B cell (primary cell): ENCODE results near the gene MT1G. TPM values are rescaled to one million over a fixed set of nuclear protein-coding genes. Genes with fewer than 3 reads are reported as not detected.
"Not testable (repeated sequence)": the region's sequence is repeated elsewhere in the genome, so short reads cannot be mapped to it uniquely, and the experiment has no call there.

Source experiments
- ATAC-seq: fragments of 200-7000 bp; cut with Tn5 transposase; one replicate; pipeline ENCODE4 v1.10.0; 2021; ENCODE audit warnings: low read depth, mild to moderate bottlenecking, moderate number of reproducible peaks, moderate library complexity
- CTCF ChIA-PET: fragments of 350-600 bp; sonication (Branson Sonifier 250); formaldehyde crosslinking; loops from one replicate; lab custom pipeline; 2021; ENCODE audit warnings: antibody characterized with exemption, inconsistent platforms; lab: Charles Lee
- POLR2A ChIA-PET: fragments of 350-600 bp; sonication (Branson Sonifier 250); formaldehyde crosslinking; loops from one replicate; lab custom pipeline; 2021; ENCODE audit warnings: antibody characterized with exemption; lab: Charles Lee
- DNase-seq: peaks from one replicate; pipeline ENCODE4 v3.0.0; 2013
- H2AFZ ChIP-seq: 2 replicates; pipeline ENCODE4 v1.6.1; 2012; ENCODE audit warnings: mild to moderate bottlenecking, low read depth, low read length; ENCODE audit not compliant: insufficient read depth, poor library complexity, severe bottlenecking
- H3K27ac ChIP-seq, 2 donors: 1 replicate in 1 of 2; 2 replicates in 1 of 2; pipeline ENCODE4 v1.5.1; 2012 to 2013; ENCODE audit warnings: low read length in 2 of 2, mild to moderate bottlenecking in 2 of 2, moderate library complexity in 1 of 2
- H3K27me3 ChIP-seq, 4 experiments: fragments of 200-600 bp in 1 of 4; sonication (generic) in 1 of 4; replicated peaks in 1 of 4; 1 replicate in 2 of 4; 2 replicates in 2 of 4; pipeline versions ENCODE4 v1.6.1 to v1.7.0; 2013 to 2016; ENCODE audit warnings: low read length in 3 of 4, mild to moderate bottlenecking in 2 of 4, mixed read lengths in 1 of 4, moderate library complexity in 1 of 4; ENCODE audit not compliant: insufficient read depth in 4 of 4, control insufficient read depth in 3 of 4; ENCODE audit errors: control extremely low read depth in 1 of 4
- H3K36me3 ChIP-seq, 2 experiments: replicated peaks in 1 of 2; 1 replicate in 1 of 2; 2 replicates in 1 of 2; pipeline versions ENCODE4 v1.6.1 to v1.7.1; 2013; ENCODE audit warnings: low read length in 1 of 2; ENCODE audit not compliant: insufficient read depth in 2 of 2, control insufficient read depth in 1 of 2; ENCODE audit errors: control extremely low read depth in 1 of 2, extremely low read depth in 1 of 2
- H3K4me1 ChIP-seq, 2 donors: fragments of 200-600 bp in 1 of 2; sonication (generic) in 1 of 2; 1 replicate in 1 of 2; 2 replicates in 1 of 2; pipeline versions ENCODE4 v1.5.1 to v1.6.1; 2013 to 2017; ENCODE audit warnings: low read length in 2 of 2; ENCODE audit not compliant: control insufficient read depth in 2 of 2, insufficient read depth in 2 of 2
- H3K4me2 ChIP-seq: replicated peaks from 2 replicates; pipeline ENCODE3; 2012; ENCODE audit warnings: mild to moderate bottlenecking, low read depth, low read length; ENCODE audit not compliant: poor library complexity, severe bottlenecking
- H3K4me3 ChIP-seq, 5 experiments: fragments of 200-600 bp in 1 of 5; sonication (generic) in 1 of 5; 1 replicate in 3 of 5; 2 replicates in 2 of 5; pipeline versions ENCODE4 v1.5.1 to v1.7.0; 2011 to 2016; ENCODE audit warnings: low read length in 4 of 5, mild to moderate bottlenecking in 4 of 5, low read depth in 2 of 5, control low read depth in 1 of 5, moderate library complexity in 1 of 5; ENCODE audit not compliant: insufficient read depth in 1 of 5; ENCODE audit errors: control extremely low read depth in 1 of 5, extremely low read depth in 1 of 5
- H3K79me2 ChIP-seq: fragments of 200-600 bp; sonication (generic); one replicate; pipeline ENCODE4 v1.6.0; 2016; ENCODE audit warnings: low read length; ENCODE audit not compliant: control insufficient read depth, insufficient read depth
- H3K9ac ChIP-seq: fragments of 200-600 bp; sonication (generic); 2 replicates; pipeline ENCODE4 v1.6.1; 2017; ENCODE audit warnings: mild to moderate bottlenecking, low read length, moderate library complexity
- H3K9me3 ChIP-seq, 3 donors: one replicate each; pipeline versions ENCODE4 v1.6.1 to v1.7.1; 2013; ENCODE audit warnings: low read length in 2 of 3; ENCODE audit not compliant: control insufficient read depth in 2 of 3, insufficient read depth in 1 of 3; ENCODE audit errors: control extremely low read depth in 1 of 3
- H4K20me1 ChIP-seq: 2 replicates; pipeline ENCODE4 v1.6.0; 2012; ENCODE audit warnings: mild to moderate bottlenecking, low read length; ENCODE audit not compliant: insufficient read depth, control insufficient read depth, poor library complexity, severe bottlenecking
- H3K27ac Mint-ChIP-seq: one replicate; pipeline ENCODE4 v1.8.0; 2021; ENCODE audit warnings: mixed read lengths
- H3K27me3 Mint-ChIP-seq: one replicate; pipeline ENCODE4 v1.8.0; 2021; ENCODE audit warnings: mixed read lengths
- H3K4me1 Mint-ChIP-seq: one replicate; pipeline ENCODE4 v1.8.0; 2021; ENCODE audit warnings: mixed read lengths
- H3K4me3 Mint-ChIP-seq: one replicate; pipeline ENCODE4 v1.8.0; 2021; ENCODE audit warnings: mixed read lengths
- H3K9me3 Mint-ChIP-seq: one replicate; pipeline ENCODE4 v1.8.0; 2022; ENCODE audit warnings: mixed read lengths; ENCODE audit not compliant: insufficient read depth
- EZH2 ChIP-seq: IDR thresholded peaks from 2 replicates; pipeline ENCODE4 v1.6.1; 2012; ENCODE audit warnings: borderline replicate concordance, low read depth, mild to moderate bottlenecking, moderate library complexity, low read length; ENCODE audit not compliant: insufficient read depth, poor library complexity, severe bottlenecking
- WGBS: methylation state at CpG from one replicate; pipeline ENCODE4 v1.1.5; 2013; ENCODE audit warnings: missing lambda C conversion rate; ENCODE audit not compliant: insufficient coverage; 5-methylcytosine and 5-hydroxymethylcytosine counted together
- intact Hi-C: fragments of 100-400 bp; cut with micrococcal nuclease; formaldehyde crosslinking; loops from one replicate; pipeline ENCODE4 v1.10.0; 2022
- polyA plus RNA-seq: library from polyadenylated mRNA; depleted of rRNA; stranded (reverse); fragments of >200 nt; gene quantifications from 2 replicates; pipeline ENCODE4 v1.2.3, GENCODE V29; 2012
- total RNA-seq, 2 donors: library from RNA; stranded (reverse); fragments of 120-200 nt in 1 of 2; gene quantifications; 1 replicate in 1 of 2; 2 replicates in 1 of 2; pipeline versions ENCODE4 v1.2.3 to v1.2.4, GENCODE V29; 2013 to 2022
- TF ChIP-seq, protein P1 (sequence below): fragments of 200-600 bp; IDR thresholded peaks from one replicate; pipeline ENCODE4 v1.8.0; 2022; ENCODE audit warnings: antibody characterized with exemption, mild to moderate bottlenecking

Gene MT1G
- total and polyA plus RNA-seq, 2 donors (not counting 1 experiment from before 2014, with no cell fraction given) = not detected

DNA sequence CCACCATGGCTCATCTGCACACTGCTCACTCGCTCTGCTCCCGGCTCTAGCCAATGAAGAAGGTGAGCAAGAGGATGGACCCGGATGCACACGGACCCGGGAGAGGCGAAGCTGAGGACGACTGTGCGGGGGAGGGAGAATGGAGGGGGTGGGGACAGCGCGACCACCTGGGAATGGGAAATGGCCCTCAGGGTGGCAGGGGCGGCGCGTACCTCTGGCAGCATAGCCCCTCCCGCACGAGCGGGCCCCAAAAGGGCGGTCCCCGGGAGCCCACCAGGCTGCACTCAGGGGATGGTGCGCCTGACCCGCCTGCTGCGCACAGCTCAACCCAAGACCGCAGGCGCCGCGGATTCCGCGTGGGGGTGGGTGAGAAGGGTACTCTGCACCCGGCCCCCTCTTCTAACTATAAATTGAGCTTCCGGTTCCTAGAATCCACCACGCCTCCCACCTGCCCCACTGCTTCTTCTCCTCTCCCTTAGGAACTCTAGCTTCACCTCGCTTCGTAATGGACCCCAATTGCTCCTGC, 7.9 kb upstream of the MT1G start:
- ATAC-seq = no peak
- H3K27ac ChIP-seq = no peak overlapping the region
- Mint-ChIP-seq H3K4me3 (peak overlapping the region; percentile 30), H3K27ac (no peak overlapping the region), H3K4me1 (peaks cover 7% of the 10 kb centered on the region), H3K27me3 (peaks cover 55% of the 10 kb centered on the region), H3K9me3 (no peaks in the 10 kb centered on the region)
- intact Hi-C loops = no loop called here
- H3K36me3 ChIP-seq = no peaks in the 10 kb centered on the region
- 6% methylated on average over 23 of the region's 32 CpGs for WGBS
- H3K4me1 ChIP-seq = peaks cover 10% of the 10 kb centered on the region in 2 donors
- H3K27me3 ChIP-seq = peaks cover 0 to 39% (median 18%) of the 10 kb centered on the region in 4 experiments
- TF ChIP-seq EZH2 = no peak
- TF ChIP-seq, protein P1, sequence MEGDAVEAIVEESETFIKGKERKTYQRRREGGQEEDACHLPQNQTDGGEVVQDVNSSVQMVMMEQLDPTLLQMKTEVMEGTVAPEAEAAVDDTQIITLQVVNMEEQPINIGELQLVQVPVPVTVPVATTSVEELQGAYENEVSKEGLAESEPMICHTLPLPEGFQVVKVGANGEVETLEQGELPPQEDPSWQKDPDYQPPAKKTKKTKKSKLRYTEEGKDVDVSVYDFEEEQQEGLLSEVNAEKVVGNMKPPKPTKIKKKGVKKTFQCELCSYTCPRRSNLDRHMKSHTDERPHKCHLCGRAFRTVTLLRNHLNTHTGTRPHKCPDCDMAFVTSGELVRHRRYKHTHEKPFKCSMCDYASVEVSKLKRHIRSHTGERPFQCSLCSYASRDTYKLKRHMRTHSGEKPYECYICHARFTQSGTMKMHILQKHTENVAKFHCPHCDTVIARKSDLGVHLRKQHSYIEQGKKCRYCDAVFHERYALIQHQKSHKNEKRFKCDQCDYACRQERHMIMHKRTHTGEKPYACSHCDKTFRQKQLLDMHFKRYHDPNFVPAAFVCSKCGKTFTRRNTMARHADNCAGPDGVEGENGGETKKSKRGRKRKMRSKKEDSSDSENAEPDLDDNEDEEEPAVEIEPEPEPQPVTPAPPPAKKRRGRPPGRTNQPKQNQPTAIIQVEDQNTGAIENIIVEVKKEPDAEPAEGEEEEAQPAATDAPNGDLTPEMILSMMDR = no peak
- no peaks in the 10 kb centered on the region for H3K9me3 ChIP-seq
- H2AFZ ChIP-seq = peak overlapping the region; percentile 42
- H4K20me1 ChIP-seq = no peaks in the 10 kb centered on the region
- POLR2A ChIA-PET = no interaction called here
- H3K9ac ChIP-seq = no peak overlapping the region
- DNase-seq = no peak
- CTCF ChIA-PET = interaction anchor here (1.0 to 1.8 kb wide), 4 partner anchors 25 to 163 kb away, joined by 3 to 14 read pairs (median 3); no protein-coding TSS in a partner anchor
- H3K79me2 ChIP-seq = no peaks in the 10 kb centered on the region
- peak overlapping the region in 2 of 5 experiments; percentile 5 to 8 for H3K4me3 ChIP-seq
- peak overlapping the region; percentile 49 for H3K4me2 ChIP-seq

DNA sequence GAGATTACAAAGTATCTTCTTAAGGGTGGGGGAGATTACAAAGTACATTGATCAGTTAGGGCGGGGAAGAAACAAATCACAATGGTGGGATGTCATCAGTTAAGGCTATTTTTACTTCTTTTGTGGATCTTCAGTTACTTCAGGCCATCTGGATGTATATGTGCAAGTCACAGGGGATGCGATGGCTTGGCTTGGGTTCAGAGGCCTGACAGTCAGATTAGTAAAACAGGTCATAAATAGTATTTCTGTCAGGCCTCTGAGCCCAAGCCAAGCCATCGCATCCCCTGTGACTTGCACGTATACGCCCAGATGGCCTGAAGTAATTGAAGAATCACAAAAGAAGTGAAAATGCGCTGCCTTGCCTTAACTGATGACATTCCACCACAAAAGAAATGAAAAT, 6.7 kb upstream of the MT1G start:
- H3K27ac ChIP-seq, H2AFZ ChIP-seq, H3K9me3 ChIP-seq, ATAC-seq, POLR2A ChIA-PET, H3K9me3 Mint-ChIP-seq, H3K4me3 Mint-ChIP-seq, H3K4me3 ChIP-seq, H3K36me3 ChIP-seq, H3K79me2 ChIP-seq, H3K4me2 ChIP-seq, DNase-seq, H3K27ac Mint-ChIP-seq, CTCF ChIA-PET, H3K9ac ChIP-seq, H4K20me1 ChIP-seq: not testable (repeated sequence)
- intact Hi-C loops = loop anchor here (1.0 kb wide), 1 partner anchor 28 kb away; no protein-coding TSS in a partner anchor
- Histone ChIP-seq H3K4me1 (peaks cover 14 to 15% of the 10 kb centered on the region in 2 donors), H3K27me3 (peaks cover 0 to 51% (median 23%) of the 10 kb centered on the region in 4 experiments)
- Mint-ChIP-seq H3K4me1 (peaks cover 10% of the 10 kb centered on the region), H3K27me3 (peaks cover 63% of the 10 kb centered on the region)
- 71% methylated on average over 1 of the region's 6 CpGs for WGBS
